AML-193 (cell line): ENCODE measurements around the gene RCAN1.
"Not testable (repeated sequence)": the region's sequence is repeated elsewhere in the genome, so short reads cannot be mapped to it uniquely, and the experiment has no call there.

ENCODE experiments used
- DNase-seq, 2 experiments: peaks; one replicate each; lab custom pipeline; 2025; lab: John Stamatoyannopoulos, UW

The RCAN1 gene

DNA sequence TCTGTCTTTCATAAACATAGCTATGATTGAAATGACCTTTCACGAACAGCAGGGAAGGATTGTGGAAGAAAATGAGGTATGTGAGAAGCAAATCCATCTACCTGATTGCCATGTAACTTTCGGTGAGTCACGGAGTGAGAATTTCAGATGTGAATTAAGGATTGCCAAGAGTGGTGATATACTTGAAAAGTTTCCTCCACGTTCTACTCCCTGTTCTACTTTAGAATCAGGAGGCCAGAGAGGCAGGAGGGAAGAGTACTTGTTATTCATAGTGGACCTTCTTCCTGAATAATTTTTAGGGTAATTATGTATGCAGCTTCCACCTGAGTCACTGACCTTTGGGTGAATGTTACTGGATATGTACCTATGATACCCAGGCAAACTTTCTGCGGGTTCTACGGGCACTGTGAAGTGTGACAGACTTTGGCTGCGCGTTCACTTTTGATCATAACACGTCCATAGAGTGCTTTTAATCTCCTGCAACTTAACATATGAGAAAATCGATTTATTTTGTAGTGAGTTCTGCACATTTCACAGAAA is 100.3 kb downstream of the RCAN1 start:
- DNase-seq = no peak

DNA sequence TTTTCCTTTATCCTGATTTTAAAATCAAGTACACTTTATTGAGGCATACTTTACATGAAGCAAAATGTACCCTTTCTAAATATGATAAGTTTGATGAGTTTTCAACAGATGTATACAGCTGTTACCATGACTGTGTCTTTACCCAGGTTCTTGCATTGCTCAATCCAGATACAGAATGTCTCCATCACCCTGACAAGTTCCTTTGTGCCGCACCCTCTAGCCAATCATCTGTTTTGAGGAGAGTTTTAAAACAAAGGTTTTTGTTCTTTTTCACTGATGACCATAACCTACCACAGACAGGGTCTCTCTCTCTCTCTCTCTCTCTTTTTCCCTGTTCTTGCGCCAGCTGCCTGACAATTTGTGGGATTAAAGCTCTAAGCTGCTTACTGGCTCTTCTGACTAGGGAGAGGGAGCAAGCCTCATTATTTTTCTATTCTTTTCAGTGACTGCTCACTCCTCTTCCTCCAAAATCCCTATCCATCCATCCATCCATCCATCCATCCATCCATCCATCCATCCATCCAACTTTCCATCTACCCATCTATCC is 101.7 kb downstream of the RCAN1 start:
- peak; percentile 38 to 67 for DNase-seq

DNA sequence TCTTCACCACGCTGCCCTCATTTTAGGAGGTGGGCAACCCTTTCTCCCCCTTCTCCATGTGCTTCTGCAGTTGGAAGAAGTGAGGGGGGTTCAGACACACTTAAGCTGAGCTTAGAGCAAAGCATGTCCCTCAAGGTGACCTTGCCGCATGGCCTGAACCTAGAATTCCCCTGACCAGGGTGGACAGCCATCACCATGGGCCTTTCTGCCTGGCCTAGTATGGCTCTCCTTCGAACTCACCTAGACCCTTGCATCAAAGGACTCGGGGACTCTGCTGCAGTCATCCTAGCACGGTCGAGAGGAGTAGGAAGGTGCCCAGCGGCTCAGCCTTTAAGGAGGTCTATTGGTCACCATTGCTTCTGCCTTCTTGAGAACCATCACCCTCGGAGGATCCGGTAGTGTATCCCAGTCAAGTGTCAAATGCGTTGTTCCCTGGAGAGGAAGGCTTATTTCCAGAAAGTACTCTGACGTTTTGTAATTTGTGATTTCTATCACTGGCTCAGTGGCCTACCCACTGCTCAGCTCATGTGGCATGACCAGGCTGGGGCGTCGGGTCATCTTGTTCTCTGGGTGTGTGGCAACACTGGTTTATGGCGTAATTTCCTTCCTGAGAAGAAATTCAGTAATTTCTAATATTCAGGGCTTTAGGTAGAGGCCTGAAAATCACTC is 103.0 kb downstream of the RCAN1 start, which contains the start of gene KCNE1:
Gene KCNE1 (minus strand): TSS at position 424 of the 669 bp plus-strand sequence. CDS start 62,576 bp downstream, outside the sequence.
- peak; percentile 81 to 89 for DNase-seq

DNA sequence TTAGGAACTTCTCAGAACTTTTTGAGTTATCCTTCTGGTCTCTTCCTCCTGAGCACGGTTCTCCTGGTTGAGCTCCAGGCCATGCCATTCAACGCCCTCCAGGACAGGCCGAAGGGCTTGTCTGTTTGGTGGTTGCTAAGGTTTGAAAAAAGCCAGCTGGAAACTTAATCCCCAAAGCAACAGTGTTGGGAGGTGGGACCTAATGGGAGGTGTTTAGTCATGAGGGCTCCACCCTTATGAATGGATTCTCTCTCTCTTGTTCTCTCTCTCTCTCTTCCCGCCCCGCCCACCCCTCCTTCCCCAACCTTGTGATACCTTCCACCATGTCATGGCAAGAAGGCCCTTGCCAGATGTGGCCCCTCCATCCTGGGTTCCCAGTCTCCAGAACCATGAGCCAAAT is 103.7 kb downstream of the RCAN1 start:
- no peak for DNase-seq

DNA sequence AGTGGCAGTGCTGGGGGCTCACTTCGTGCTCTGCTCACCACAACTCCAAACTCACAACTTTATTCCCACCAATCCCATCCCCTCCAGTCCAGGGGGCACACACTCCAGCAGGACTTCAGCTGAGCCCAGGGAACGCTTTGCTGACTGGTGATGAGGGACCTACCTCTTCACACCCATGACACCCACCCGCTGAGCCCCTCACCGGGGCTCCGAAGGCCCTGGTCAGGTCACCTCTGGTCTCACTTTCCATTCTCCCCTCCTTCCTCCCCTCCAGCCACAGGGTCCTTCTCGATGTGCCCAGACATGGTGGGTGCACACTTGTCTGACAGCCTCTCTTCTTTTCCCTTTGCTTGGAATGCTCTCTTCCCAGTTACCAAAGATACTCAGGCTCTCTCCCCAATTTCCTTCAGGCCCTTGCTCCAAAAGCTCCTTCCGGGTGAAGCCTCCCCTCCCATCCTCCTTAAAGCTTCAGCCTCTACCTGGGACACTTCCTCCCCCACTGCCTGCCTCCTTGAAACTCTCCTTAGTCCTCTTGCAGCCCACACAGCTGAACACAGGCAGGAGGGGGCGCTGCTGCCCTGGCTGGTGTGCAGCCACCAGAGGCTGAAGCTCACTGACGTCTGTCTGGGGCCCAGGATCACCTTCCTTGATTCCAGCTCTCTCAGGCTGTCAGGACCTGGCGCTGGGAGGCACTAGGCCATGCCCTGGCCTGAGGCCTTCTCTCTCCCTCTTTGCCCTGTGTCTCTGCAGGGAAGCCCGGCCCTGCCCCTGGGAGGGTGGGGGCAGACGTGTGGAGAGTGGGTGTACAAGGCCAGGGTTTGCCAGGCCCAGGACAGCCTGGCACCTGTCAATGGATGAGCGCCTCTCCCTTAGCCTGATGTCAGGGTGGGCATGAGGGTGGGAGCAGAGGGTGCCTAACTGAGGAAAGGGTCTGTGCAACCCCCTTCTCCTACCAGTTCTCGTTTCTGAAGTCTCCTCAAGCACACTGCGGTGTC is 104.5 kb downstream of the RCAN1 start:
- peak; percentile 68 to 74 for DNase-seq

DNA sequence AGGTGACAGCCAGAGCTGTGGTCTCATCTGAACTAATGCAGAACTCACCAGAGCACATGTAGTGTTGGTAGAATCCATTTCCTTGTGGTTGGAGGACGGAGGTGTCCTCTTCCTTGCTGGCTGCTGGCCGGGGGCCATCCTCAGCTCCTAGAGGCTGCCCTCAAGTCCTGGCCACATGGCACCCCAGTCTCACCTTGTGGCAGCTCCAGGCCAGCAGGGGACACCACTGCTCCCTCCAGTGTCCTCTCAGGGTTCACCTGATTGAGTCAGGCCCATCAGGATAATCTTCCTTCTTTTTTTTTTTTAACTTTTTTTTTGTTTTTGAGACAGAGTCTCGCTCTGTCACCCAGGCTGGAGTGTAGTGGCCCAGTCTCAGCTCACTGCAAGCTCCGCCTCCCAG is 105.8 kb downstream of the RCAN1 start:
- peak in 1 of 2 experiments; percentile 1 for DNase-seq

DNA sequence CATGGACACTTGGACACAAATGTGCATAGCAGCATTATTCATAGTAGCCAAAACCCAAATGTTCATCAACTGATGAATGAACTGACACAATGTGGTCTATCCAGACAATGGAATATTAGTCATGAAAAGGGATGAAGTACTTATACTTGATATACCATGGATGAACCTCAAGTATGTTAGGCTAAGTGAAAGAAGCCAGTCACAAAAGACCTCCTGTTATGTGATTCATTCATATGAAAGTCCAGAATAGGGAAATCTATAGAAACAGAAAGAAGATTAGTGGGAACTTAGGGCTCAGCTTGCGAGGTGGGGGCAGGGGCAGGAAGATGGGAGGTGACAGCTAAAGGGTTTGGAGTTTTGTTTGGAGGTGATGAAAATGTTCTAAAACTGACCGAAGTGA is 110.3 kb downstream of the RCAN1 start:
- no peak for DNase-seq

DNA sequence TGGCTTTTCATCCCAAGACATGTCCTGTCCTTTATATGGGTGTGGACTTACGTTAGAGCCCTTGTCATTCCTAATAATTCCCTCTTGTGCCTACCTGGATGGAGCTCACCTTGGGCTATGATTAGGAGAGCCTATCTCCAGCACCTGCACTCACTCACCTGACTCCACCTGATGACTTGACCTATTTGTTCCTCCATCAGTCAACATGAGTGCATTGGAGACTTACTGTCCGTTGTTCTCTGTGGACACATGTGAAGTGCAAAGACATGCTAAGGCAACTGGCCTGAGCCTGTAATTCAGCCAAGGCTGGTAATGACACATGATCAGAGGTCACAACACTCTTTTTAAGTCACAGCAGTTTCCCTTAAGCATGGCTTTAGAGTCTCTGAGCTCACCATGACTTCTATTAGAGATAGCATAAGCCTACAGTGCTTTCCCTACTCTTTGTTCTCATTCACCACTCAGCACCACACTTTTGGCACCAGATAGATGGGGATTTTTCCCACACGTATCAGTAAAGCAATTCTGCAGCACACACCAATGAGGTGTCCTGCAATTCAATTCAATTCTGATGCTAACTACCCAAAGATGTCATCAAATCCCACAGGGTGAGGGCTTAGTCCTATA is 112.3 kb downstream of the RCAN1 start:
- DNase-seq = no peak

DNA sequence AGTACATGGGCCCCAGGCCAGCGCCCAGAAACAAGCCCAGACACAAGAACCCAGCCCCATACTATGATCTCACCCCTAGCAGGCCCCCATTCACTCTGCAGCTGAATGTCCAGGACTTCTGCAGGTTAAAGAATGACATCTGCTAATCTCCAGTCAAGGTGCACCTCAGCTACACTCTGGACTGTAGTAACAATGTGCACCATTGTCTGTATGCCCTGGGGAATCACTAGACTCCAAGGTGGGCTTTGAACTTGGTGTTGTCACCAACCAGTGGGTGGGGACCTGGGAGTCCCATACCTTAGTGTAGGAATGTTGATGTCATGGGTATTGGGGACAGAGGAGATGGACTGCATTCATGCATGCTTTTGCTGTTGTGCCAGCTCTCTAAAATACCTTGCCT is 113.2 kb downstream of the RCAN1 start:
- no peak for DNase-seq

DNA sequence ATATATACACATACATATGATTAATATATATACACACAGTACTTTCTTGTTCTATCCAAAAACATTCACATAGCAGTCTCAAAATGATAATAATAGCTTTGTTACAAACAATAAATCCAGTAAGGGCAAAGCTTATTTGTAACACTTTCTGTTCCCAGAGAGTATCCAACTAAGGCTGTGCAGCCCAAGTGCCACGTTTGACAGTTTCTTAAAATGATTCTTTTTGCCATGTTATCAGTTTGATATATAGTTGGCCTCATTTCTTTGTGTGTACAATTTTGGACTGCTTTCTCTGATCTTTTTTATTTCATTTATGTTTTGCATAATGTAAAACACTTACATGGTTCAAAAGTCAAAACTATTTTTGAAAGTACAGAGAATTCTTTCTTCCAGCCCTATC is 114.7 kb downstream of the RCAN1 start:
- no peak for DNase-seq

DNA sequence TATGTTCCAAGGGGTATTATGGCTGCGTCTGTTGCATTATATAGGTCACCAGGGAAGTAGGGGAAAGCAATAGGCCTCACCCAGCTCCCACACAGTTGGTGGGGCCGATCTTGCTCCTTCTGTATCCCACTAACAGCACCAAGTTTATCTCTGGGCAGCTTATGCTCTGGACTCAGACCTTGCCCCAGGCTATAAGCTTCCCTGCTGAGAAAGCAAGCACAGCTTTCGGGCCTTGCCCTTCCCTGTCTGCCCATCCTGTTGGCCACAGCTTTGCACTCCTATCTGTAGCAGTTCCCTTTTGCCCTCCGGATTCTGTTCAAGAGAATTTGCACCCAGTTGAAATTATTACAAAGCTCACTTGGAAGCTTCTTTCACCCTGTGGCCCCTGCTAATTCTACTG is 115.8 kb downstream of the RCAN1 start:
- DNase-seq = no peak

DNA sequence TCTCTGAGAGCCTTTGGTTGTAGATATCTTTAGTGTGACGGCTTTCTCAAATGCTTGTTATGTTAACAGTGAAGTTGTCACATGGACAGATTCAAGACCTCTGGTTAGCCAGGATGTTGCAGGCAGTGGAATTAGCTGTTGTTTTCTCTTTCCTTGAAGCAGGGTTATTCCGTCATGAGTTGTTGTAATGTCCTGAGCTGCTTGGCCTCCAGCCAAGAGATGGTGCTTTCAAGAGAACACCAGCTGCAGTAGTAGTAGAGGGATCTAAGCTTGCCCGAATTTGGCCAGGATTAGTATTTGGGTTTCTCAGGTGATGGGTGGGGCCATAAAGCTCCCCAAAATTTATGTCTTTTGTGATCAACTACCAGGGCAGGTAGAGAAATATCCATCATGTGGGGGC is 116.3 kb downstream of the RCAN1 start:
- no peak for DNase-seq

DNA sequence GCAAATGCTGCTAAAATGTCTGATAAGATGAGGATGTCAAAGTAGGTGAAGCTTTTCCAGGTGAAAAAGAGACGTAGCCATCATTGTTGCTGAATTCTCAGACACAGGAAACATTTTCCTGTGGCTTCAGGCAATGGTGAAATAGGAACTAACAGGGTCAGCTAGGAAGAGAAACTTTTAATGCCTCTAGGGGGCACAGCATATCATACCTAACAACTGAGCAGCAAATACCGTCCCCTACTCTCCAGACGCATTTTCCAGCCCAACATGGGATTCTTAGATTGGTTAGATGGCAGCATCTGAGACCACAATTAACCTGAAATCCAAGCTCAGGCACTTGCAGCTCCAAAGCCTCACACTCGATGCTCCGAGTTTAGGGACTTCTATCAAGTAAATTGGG is 131.1 kb downstream of the RCAN1 start:
- DNase-seq = not testable (repeated sequence)

DNA sequence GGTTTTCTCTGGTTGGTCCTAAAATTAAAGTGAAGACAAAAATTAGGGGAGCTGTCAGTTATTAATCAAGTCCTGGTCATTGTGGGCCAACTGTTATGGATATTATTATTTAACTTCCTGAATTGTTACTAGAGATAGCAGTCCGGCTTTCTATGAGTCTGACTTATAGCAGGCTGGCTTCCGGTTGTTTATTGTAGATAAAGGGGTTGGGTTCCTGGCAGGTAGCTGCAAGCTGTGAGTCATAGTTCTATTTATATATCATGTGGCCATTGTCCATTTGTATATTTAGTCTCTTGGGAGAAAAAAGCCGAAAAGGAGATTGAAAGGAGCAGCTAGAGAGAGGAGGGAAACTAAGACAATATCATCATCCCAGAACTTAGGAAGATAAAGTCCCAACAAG is 131.5 kb downstream of the RCAN1 start:
- DNase-seq = not testable (repeated sequence)

DNA sequence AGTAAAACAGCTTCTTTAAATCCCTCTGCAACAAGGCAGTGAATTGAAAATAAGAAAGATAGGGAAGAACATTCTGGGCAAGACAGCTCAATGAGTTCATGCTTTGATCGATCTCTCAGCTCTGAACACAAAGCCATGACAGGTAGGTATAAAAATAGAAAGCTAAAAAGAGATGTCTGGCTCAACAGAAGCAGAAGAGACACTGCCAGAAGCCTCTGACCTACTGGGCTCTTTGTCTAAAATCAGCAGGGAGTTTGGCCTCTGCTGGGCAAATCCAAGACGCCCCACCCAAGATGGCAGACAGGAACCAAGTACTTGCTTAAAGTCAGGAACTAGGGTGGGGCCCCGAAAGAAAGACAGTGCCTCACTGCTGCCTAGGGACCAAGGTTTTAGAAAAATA is 147.6 kb downstream of the RCAN1 start:
- not testable (repeated sequence) for DNase-seq
